Lower lobe of right lung (tissue), 2 donors: Measurements from ENCODE around the gene PATL2. TPM values are rescaled to one million over a fixed set of nuclear protein-coding genes. Genes with fewer than 3 reads are reported as not detected.
"Not testable (repeated sequence)": the region's sequence is repeated elsewhere in the genome, so short reads cannot be mapped to it uniquely, and the experiment has no call there.

Experiments
- ATAC-seq, 2 donors: fragments of 200-7000 bp; cut with Tn5 transposase; one replicate each; pipeline ENCODE4 v1.9.1; 2020 to 2022; ENCODE audit warnings: mild to moderate bottlenecking in 2 of 2, moderate library complexity in 2 of 2
- DNase-seq: peaks from one replicate; pipeline ENCODE4 v3.0.0-alpha.2; 2020
- H3K27ac ChIP-seq: fragments of 200-600 bp; one replicate; pipeline ENCODE4 v1.8.0; 2022
- H3K27me3 ChIP-seq: fragments of 200-600 bp; one replicate; pipeline ENCODE4 v1.8.0; 2022; ENCODE audit warnings: low read depth
- H3K36me3 ChIP-seq: fragments of 200-600 bp; one replicate; pipeline ENCODE4 v1.8.0; 2022; ENCODE audit warnings: mild to moderate bottlenecking
- H3K4me1 ChIP-seq: fragments of 200-600 bp; one replicate; pipeline ENCODE4 v1.8.0; 2022
- H3K4me3 ChIP-seq: fragments of 200-600 bp; one replicate; pipeline ENCODE4 v1.8.0; 2022; ENCODE audit warnings: mild to moderate bottlenecking
- H3K9me3 ChIP-seq: fragments of 200-600 bp; one replicate; pipeline ENCODE4 v1.8.0; 2022
- CTCF ChIP-seq: fragments of 200-600 bp; IDR thresholded peaks from one replicate; pipeline ENCODE4 v1.8.0; 2022; ENCODE audit warnings: antibody characterized with exemption, mild to moderate bottlenecking
- intact Hi-C: fragments of 100-400 bp; cut with DNase I; formaldehyde crosslinking; loops from one replicate; pipeline ENCODE4 v1.11.0; 2022
- total RNA-seq: library from RNA; stranded (reverse); fragmentation: NEBNext Ultra II Directional; extraction: Animal tissue kit (Norgen Biotek cat#: 25700); gene quantifications from one replicate; pipeline ENCODE4 v1.2.1, GENCODE V29; 2021
- donor health status: DM: no; HTN: yes; CAD: no; lungs with severe emphysema.

Gene PATL2
- total RNA-seq, 1 donor from 2014 or later: 4.5 TPM

- Histone ChIP-seq H3K27me3 (no peaks in the 10 kb centered on the region), H3K9me3 (peaks cover 11% of the 10 kb centered on the region), H3K36me3 (no peaks in the 10 kb centered on the region), H3K4me1 (no peaks in the 10 kb centered on the region), H3K4me3 (no peak overlapping the region), H3K27ac (no peak overlapping the region)
- ATAC-seq: no peak
- TF ChIP-seq CTCF: no peak
- intact Hi-C loops: no loop called here
- DNase-seq: no peak
These were observed 12.5 kb downstream of the PATL2 start for GRCh38 chr15:44698641-44699040.

- no peak for TF ChIP-seq CTCF
- DNase-seq: no peak
- H3K27ac ChIP-seq: no peak overlapping the region
- H3K27me3 ChIP-seq: no peaks in the 10 kb centered on the region
- intact Hi-C loops: no loop called here
- H3K4me3 ChIP-seq: no peak overlapping the region
- ATAC-seq: no peak
- no peaks in the 10 kb centered on the region for H3K4me1 ChIP-seq
- peaks cover 11% of the 10 kb centered on the region for H3K9me3 ChIP-seq
- H3K36me3 ChIP-seq: no peaks in the 10 kb centered on the region
These were observed 14.1 kb downstream of the PATL2 start for GRCh38 chr15:44697014-44697413.

- no peaks in the 10 kb centered on the region for H3K4me1 ChIP-seq
- intact Hi-C loops: no loop called here
- no peak overlapping the region for H3K27ac ChIP-seq
- no peak for DNase-seq
- ATAC-seq: no peak
- H3K9me3 ChIP-seq: peaks cover 9% of the 10 kb centered on the region
- H3K36me3 ChIP-seq: no peaks in the 10 kb centered on the region
- no peaks in the 10 kb centered on the region for H3K27me3 ChIP-seq
- no peak overlapping the region for H3K4me3 ChIP-seq
- TF ChIP-seq CTCF: no peak
These were observed 15.8 kb downstream of the PATL2 start for GRCh38 chr15:44695294-44695693.

GRCh38 chr15:44694416-44694815, 16.7 kb downstream of the PATL2 start:
- TF ChIP-seq CTCF: no peak
- Histone ChIP-seq H3K27me3 (no peaks in the 10 kb centered on the region), H3K36me3 (no peaks in the 10 kb centered on the region), H3K4me1 (no peaks in the 10 kb centered on the region), H3K4me3 (no peak overlapping the region), H3K9me3 (peaks cover under 1% of the 10 kb centered on the region), H3K27ac (no peak overlapping the region)
- DNase-seq: no peak
- no peak for ATAC-seq
- intact Hi-C loops: no loop called here

GRCh38 chr15:44692659-44693058, 18.5 kb downstream of the PATL2 start:
- Histone ChIP-seq H3K27me3 (no peaks in the 10 kb centered on the region), H3K9me3 (no peaks in the 10 kb centered on the region), H3K4me1 (no peaks in the 10 kb centered on the region), H3K27ac (no peak overlapping the region), H3K4me3 (no peak overlapping the region), H3K36me3 (no peaks in the 10 kb centered on the region)
- DNase-seq (no peak), ATAC-seq (no peak)
- intact Hi-C loops: no loop called here
- no peak for TF ChIP-seq CTCF

GRCh38 chr15:44690245-44690644, 20.9 kb downstream of the PATL2 start:
- ATAC-seq, H3K4me1 ChIP-seq, H3K27ac ChIP-seq, H3K9me3 ChIP-seq, H3K27me3 ChIP-seq, intact Hi-C loops, H3K36me3 ChIP-seq, H3K4me3 ChIP-seq, DNase-seq: not testable (repeated sequence)

GRCh38 chr15:44689318-44689717, 21.8 kb downstream of the PATL2 start:
- ATAC-seq, H3K4me1 ChIP-seq, DNase-seq, H3K36me3 ChIP-seq, H3K27me3 ChIP-seq, H3K9me3 ChIP-seq, H3K27ac ChIP-seq, intact Hi-C loops, H3K4me3 ChIP-seq: not testable (repeated sequence)

GRCh38 chr15:44682809-44683682, 28.1 kb downstream of the PATL2 start:
- intact Hi-C loops, H3K9me3 ChIP-seq, H3K36me3 ChIP-seq, H3K27me3 ChIP-seq: not testable (repeated sequence)
- Histone ChIP-seq H3K4me3 (peak overlapping the region; percentile 20), H3K27ac (peak overlapping the region; percentile 79), H3K4me1 (peaks cover 23% of the 10 kb centered on the region)
- ATAC-seq (peak; percentile 72 to 82), DNase-seq (peak; percentile 95)
